ENCODE results near the gene AMY1A.
"Not testable (repeated sequence)": the region's sequence is repeated elsewhere in the genome, so short reads cannot be mapped to it uniquely, and the experiment has no call there.

GRCh38 chr1:103650889-103651288, 4.7 kb upstream of the AMY1A start:
- not testable (repeated sequence) for TF ChIP-seq SETDB1 (IDR thresholded peaks at IDR 0.05; ENCODE audit: insufficient read length, low read length); SALL2 (tag by site-specific recombination; IDR thresholded peaks at IDR 0.05; ENCODE audit: borderline replicate concordance); ZNF114 (tag by site-specific recombination; IDR thresholded peaks at IDR 0.05); CTCF (tag by site-specific recombination; IDR thresholded peaks at IDR 0.05); ZNF302 (tag by site-specific recombination; IDR thresholded peaks at IDR 0.05; ENCODE audit: low read depth); ZNF138 (tag by site-specific recombination; IDR thresholded peaks at IDR 0.05; ENCODE audit: borderline replicate concordance); ZNF140 (tag by site-specific recombination; IDR thresholded peaks at IDR 0.05); HOXA7 (CRISPR knock-in tag; IDR thresholded peaks at IDR 0.05; ENCODE audit: borderline replicate concordance); YY1 (tag by site-specific recombination; IDR thresholded peaks at IDR 0.05); REST (tag by site-specific recombination; IDR thresholded peaks at IDR 0.05); ZNF645 (tag by site-specific recombination; IDR thresholded peaks at IDR 0.05); ZNF621 (tag by site-specific recombination; IDR thresholded peaks at IDR 0.05); ZBTB10 (tag by site-specific recombination; IDR thresholded peaks at IDR 0.05)

Data from HEK293 (cell line).